VCaP (cell line): ENCODE data around the gene CCDC27.

Experiments used
- H3K27ac ChIP-seq: fragments of 450-650 bp; 2 replicates; pipeline ENCODE4 v1.5.1; 2017
- CTCF ChIP-seq: fragments of 450-650 bp; conservative IDR thresholded peaks from 2 replicates; pipeline ENCODE4 v1.5.1; 2017; ENCODE audit warnings: mild to moderate bottlenecking, moderate library complexity

Gene CCDC27

GRCh38 chr1:3729594-3730542 is 22.4 kb upstream of the CCDC27 start:
- TF ChIP-seq CTCF, result no peak
- H3K27ac ChIP-seq, result no peak overlapping the region

- no peak overlapping the region for H3K27ac ChIP-seq
- TF ChIP-seq CTCF, result no peak
These were observed 21.6 kb upstream of the CCDC27 start for GRCh38 chr1:3730543-3731247.

GRCh38 chr1:3731583-3732433 is 20.4 kb upstream of the CCDC27 start:
- no peak overlapping the region for H3K27ac ChIP-seq
- no peak for TF ChIP-seq CTCF

- TF ChIP-seq CTCF, result no peak
- H3K27ac ChIP-seq, result no peak overlapping the region
These were observed 19.7 kb upstream of the CCDC27 start for GRCh38 chr1:3732434-3733093.

- no peak for TF ChIP-seq CTCF
- H3K27ac ChIP-seq, result no peak overlapping the region
These were observed 19.0 kb upstream of the CCDC27 start for GRCh38 chr1:3733094-3733882.

- TF ChIP-seq CTCF, result no peak
- no peak overlapping the region for H3K27ac ChIP-seq
These were observed 18.2 kb upstream of the CCDC27 start for GRCh38 chr1:3733883-3734589.
